Ammon's horn (tissue), 1 donor: Measurements from ENCODE around the gene ADAMTSL5.
A peak's percentile ranks its signal among the peaks of the same experiment; 100 is the strongest.

Experiments
- DNase-seq: peaks from one replicate; pipeline ENCODE4 v3.0.0-alpha.2; 2016; ENCODE audit warnings: low spot score

The ADAMTSL5 gene

DNA sequence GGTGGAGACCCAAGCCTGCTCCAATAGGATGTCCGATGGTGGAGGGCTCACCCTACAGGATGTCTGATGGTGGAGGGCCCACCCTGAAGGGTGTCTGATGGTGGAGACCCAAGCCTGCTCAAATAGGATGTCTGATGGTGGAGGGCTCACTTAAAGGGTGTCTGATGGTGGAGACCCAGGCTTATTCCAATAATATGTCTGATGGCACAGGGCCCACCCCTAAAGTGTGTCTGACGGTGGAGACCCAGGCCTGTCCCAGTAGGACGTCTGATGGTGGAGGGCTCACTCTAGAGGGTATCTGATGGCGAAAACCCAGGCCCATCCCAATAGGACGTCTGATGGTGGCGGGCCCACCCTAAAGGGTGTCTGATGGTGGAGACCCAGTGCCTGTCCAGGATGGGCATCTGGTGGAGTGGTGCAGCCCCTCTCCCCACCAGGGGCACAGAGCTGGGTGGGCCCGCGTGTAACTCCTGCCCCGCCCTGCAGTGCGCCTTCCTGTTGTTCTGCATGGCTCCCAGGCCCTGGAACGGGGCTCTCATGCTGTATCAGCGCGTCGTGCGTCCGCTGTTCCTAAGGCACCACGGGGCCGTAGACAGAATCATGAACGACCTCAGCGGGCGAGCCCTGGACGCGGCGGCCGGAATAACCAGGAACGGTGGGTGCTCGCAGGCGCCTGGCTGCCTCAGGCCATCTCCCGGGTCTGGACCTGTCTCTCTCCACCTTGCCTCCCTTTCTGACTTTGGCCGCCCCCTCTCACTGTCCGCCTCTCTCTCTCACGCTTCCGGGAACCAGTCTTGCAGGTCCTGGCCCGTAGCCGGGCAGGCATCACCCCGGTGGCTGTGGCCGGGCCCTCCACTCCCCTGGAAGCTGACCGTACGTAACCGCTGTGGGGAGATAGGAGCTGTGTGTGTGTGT is 16.8 kb downstream of the ADAMTSL5 start:
- DNase-seq, result no peak

GRCh38 chr19:1495051-1495798 is 17.6 kb downstream of the ADAMTSL5 start:
- DNase-seq, result no peak

GRCh38 chr19:1494115-1494815 is 18.6 kb downstream of the ADAMTSL5 start:
- no peak for DNase-seq

DNA sequence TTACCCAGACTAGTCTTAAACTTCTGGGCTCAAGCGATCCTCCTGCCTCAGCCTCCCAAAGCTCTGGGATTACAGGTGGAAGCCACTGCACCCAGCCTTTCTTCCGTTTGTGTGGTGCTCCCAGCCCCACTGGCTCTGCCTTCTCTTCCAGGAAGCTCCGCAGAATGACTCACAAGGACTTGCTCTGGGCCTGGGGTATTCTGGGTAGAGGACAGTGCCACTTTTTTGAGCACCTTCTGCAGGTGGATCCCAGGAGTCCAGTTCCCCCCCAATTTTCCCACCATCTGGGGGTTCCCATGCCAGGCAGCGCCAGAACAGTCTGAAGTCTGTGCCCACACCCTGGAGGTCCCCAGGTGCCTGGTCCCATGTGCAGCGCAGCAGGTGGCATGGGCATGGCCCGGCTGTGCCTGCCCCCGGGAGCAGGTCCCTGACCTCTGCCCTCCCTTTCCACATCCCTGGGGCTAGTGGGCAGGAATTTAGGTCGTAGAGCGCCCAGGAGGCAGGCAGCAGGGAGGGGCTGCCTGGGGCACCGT is 20.3 kb downstream of the ADAMTSL5 start:
- no peak for DNase-seq

DNA sequence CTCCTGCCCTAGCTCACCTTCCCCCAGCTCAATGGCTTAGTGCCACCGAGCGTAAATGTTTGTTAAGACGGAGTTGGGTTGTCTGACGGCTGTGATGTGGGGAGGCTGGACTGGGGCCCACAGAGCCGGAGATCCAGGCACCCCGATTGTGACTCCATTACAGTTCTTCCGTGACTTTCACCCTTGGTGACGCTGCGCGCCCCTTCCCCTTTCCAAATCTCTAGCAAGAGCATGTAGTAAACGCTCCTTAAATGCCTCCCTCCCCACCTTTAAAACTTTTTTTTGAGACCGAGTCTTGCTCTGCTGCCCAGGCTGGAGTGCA is 21.0 kb downstream of the ADAMTSL5 start:
- no peak for DNase-seq

- no peak for DNase-seq
These were observed 21.5 kb downstream of the ADAMTSL5 start, which contains the start of gene REEP6 for GRCh38 chr19:1491114-1491848. Gene REEP6, plus strand, starts transcription at chr19:1491181. Its CDS starts 89 bp downstream, at chr19:1491270.

DNA sequence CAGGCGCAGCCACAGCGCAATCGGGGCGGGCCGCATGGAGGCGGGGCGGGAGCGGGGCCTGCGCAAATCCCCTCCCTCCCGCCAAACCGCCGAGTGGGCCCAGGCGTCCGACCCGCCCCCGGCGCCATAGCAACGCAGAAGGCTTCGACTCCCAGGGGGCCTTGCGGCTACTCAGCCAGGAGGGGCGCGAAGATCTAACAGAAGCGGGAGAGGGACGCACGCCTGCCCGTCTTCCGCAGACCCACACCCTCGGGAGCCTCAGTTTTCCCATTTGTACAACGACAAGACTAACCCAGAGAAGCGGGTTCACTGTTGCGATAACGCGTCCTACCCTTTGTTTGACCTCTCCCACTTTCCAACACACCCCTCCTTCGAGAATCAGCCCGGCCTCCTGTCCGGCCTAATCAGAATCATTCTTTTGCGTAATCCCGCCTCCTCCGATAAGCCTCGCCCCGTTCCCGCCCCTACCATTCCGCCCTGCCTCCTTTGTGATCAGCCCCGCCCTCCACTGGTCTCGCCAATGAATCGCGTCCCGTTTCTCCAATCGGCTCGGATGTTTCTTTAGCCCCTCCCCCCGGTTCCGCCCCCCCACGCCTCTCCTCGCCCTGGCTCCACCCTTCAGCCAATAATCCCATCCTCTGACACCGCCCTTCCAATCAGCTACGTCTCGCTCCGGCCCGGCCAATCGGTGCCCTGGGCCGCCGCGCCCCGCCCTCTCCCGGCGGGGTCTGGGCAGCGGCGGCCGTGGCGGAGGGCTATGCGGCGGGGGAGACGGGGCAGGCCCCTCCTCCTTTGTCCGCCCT is 22.3 kb downstream of the ADAMTSL5 start, which contains the start of gene PCSK4:
Gene PCSK4, minus strand, starts transcription at position 40 of the 803 bp plus-strand sequence. Its CDS starts 4 bp downstream, at position 36.
- peak; percentile 100 for DNase-seq

DNA sequence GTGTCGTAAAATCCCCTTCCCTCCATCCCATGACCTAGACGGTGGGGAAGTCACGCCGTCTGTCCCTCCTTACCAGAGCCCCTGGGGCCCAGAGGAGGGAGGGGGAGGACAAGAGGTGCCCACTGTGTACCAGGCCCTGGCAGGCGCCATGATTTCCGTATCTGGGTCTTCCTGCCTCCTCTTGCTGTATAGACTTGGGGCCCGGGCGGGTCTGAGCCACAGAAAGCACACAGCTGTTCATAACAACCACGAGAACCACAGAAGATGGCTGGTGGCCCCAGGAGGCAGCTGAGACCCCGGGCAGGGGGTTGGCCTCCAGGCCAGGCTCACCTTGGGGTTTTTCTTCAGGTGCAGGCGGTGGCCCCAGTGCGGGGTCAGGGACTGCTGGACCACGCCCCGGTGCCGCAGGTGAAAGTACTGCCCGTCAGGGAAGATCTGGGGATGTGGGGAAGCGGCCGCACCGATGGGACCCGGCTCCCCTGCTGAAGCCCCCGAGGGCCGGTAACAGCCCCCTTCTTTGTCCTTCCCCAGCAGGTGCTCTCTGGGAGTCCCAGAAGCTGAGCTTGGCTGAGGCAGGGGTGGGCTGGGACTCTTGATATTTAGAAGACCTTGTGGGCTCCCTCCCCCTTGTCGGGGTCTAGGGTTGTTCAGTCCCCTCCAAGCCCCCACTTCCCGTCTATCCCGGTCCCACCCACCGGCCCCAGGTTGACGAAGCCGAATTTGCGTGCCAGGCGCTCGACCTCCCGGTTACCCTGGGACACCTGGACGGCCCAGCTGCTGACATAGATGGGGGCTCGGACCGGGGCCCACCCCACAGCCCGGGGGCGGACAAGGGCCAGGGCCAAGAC is 23.1 kb downstream of the ADAMTSL5 start:
- no peak for DNase-seq

DNA sequence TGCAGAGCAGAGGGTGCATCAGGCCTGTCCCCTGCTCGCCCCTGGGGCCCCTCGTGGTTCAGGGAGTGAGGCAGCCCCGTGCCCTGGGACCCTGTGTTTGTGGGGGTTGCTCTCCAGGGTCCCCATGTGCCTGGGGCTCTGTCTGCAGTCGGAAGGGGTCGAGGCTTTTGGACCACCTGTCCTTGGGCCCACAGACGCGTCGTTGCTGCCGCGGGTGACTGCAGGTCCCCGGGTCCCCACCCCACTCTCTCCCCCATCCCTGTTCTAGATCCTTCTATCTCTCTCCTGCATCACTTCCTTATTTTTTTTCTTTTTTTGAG is 24.6 kb downstream of the ADAMTSL5 start:
- DNase-seq, result no peak

- DNase-seq, result no peak
These were observed 25.1 kb downstream of the ADAMTSL5 start for GRCh38 chr19:1487576-1488281.

- DNase-seq, result no peak
These were observed 25.9 kb downstream of the ADAMTSL5 start for GRCh38 chr19:1486720-1487575.

DNA sequence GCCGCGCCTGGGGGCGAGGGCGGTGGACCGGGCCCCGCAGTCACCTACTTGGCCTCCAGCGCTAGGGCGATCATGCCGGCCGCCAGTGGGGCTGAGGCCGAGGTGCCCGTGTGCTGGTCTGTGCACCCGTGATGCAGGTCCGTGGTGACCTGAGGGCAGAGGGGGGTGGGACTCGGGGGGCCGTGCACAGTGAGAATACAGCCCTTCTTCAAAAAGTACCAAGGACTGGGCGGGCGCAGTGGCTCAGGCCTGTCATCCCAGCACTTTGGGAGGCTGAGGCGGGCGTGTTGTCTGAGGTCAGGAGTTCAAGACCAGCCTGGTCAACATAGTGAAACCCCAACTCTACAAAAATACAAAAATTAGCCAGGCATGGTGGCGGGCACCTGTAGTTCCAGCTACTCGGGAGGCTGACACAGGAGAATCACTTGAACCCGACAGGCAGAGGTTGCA is 28.8 kb downstream of the ADAMTSL5 start:
- DNase-seq, result no peak

DNA sequence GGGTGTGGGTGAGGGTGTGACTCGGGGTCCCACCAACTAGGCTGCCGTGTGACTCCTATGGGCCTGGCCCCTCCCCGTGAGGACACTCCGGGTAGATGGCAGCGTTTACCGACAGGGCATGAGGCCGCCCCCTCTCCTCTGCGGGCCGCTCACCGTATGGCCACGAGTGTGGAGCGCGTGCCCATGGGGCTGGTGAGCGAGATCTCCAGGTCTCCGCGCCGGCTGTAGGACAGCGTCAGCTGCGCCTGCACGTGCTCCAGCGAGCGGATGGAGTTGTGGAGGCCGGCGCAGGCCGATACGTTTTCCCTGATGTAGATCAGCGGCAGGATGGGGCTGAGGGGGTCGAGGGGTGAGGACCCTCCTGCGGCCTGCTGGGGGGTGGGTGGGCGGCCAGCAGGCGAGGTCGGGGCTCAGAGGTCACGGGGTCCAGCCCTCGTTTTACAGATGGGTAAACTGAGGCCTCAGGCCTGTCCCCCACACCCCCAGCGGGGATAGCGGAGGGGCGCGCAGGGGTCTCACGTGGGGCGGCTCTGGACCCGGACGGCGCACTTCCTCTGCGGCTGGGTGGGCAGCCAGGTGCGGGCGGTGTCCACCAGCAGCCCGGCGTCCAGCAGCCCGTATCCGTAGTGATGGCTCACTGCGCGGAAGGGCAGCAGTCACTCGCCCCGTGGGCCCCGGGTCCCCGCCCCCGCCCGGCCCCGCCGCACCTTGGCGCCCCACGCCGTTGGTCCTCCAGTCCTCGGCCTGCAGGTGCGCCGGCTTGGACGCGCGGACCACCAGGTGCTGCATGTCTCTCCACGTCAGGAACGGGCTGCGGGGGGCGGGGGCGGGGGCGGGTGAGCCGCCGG is 29.5 kb downstream of the ADAMTSL5 start:
- no peak for DNase-seq

- no peak for DNase-seq
These were observed 30.3 kb downstream of the ADAMTSL5 start for GRCh38 chr19:1482361-1483130.

- no peak for DNase-seq
These were observed 30.9 kb downstream of the ADAMTSL5 start for GRCh38 chr19:1481893-1482360.

- DNase-seq, result no peak
These were observed 31.5 kb downstream of the ADAMTSL5 start for GRCh38 chr19:1481224-1481892.
